Measurements from ENCODE around the gene SCNN1A. TPM values are rescaled to one million over a fixed set of nuclear protein-coding genes. Genes with fewer than 3 reads are reported as not detected.
A peak's percentile ranks its signal among the peaks of the same experiment; 100 is the strongest.

Gene SCNN1A
- total and polyA plus RNA-seq, 2 of the 13 experiments (the other 11 are each of a cell fraction or from before 2014, with no cell fraction given) = 1.5 to 14.6 TPM

DNA sequence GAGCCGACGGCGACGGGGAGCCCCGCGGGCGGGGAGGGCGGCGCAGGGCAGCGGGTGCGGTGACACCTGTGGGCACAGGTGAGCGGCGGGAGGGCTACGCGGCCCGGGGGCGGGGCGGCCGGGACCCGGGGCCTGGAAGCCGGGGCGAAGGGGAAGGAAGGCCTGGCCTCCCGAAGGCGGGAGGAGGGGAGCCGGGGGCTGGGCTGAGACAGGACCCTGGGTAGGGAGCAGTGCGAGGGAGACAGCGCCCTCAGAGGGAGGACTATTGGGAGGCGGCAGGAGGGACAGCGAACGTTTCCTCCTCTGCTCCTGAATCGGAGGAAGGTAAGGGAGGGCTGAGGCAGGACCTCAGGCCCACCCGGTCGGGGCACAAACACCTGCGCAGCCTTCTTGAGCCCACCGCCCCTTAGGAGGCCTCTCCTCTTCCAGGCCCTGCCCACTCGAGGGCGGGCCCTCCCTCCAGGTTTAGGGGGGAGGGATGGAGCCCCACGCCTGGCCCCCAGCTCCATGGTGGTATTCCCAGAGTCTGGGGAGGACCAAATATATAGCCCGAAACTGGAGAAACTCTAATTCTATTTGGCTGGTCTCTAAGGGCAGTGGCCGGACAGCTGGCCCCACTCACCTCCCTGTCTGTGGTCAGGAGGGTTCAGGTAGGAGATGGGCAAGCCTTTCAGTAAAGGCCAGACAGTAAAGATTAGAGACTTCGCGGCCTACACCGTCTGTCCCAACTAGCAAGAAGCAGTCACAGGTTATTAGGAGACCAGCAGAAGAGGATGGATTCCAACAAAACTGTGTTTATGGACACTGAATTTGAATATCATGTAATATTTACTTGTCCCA is 64.4 kb downstream of the SCNN1A start (continued):
- TF ChIP-seq GLMP (CRISPR knock-in tag; IDR thresholded peaks at IDR 0.05; ENCODE audit: borderline replicate concordance) (no peak), MBNL3 (CRISPR knock-in tag; conservative IDR thresholded peaks at IDR 0.05) (no peak), POLR2AphosphoS2 (IDR thresholded peaks at IDR 0.05; ENCODE audit: low read depth, low read length) (no peak), CTCF (CRISPR knock-in tag; IDR thresholded peaks at IDR 0.05) (peak; percentile 27; the same call in 1 of the 2 replicates), FOSL1 (CRISPR knock-in tag; IDR thresholded peaks at IDR 0.05; ENCODE audit: borderline replicate concordance) (no peak), ZNF160 (CRISPR knock-in tag; IDR thresholded peaks at IDR 0.05) (no peak), ZNF329 (CRISPR knock-in tag; IDR thresholded peaks at IDR 0.05; ENCODE audit: low read depth) (peak; percentile 66; the same call in 1 of the 2 replicates), ZFP36L1 (CRISPR knock-in tag; IDR thresholded peaks at IDR 0.05) (no peak)
- TF ChIP-seq, protein P1, sequence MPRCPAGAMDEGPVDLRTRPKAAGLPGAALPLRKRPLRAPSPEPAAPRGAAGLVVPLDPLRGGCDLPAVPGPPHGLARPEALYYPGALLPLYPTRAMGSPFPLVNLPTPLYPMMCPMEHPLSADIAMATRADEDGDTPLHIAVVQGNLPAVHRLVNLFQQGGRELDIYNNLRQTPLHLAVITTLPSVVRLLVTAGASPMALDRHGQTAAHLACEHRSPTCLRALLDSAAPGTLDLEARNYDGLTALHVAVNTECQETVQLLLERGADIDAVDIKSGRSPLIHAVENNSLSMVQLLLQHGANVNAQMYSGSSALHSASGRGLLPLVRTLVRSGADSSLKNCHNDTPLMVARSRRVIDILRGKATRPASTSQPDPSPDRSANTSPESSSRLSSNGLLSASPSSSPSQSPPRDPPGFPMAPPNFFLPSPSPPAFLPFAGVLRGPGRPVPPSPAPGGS (CRISPR knock-in tag; IDR thresholded peaks at IDR 0.05) = 0 out of 2 replicates have a peak, but pooled peaks have one; percentile 4

All from HepG2 (cell line).